ENCODE results near the gene SEC31B. TPM values are rescaled to one million over a fixed set of nuclear protein-coding genes. Genes with fewer than 3 reads are reported as not detected.

SEC31B gene
- total RNA-seq, 5 donors from 2014 or later (not counting 1 experiment from before 2014, with no cell fraction given): 47.6 to 80.6 (median 50.2) TPM

GRCh38 chr10:100480002-100480401 is 39.7 kb downstream of the SEC31B start:
- H3K27me3 ChIP-seq (replicated peaks in 1 of 2; ENCODE audit: control insufficient read depth in 2 of 2, extremely low read depth in 1 of 2, insufficient read depth in 2 of 2, low read length in 1 of 2): peaks cover 2 to 22% of the 10 kb centered on the region in 2 experiments
- POLR2A ChIA-PET: no interaction called here
- H3K4me3 ChIP-seq (ENCODE audit: control insufficient read depth in 1 of 2, extremely low read depth in 1 of 2, low read length in 1 of 2): no peak overlapping the region
- Mint-ChIP-seq H3K9me3 (no peaks in the 10 kb centered on the region), H3K27me3 (peaks cover 17 to 23% of the 10 kb centered on the region in 2 donors), H3K4me1 (peaks cover 11 to 22% (median 14%) of the 10 kb centered on the region in 3 donors), H3K36me3 (no peaks in the 10 kb centered on the region), H3K27ac (no peak overlapping the region), H3K4me3 (no peak overlapping the region)
- CTCF ChIA-PET: interaction anchor here in 1 of 2 donors (4.4 to 6.7 kb wide), 2 partner anchors 30 to 38 kb away, joined by 42 to 61 read pairs; no protein-coding TSS in a partner anchor
- DNase-seq (no peak), ATAC-seq (replicated peaks in 1 of 4) (no peak)
- 71% methylated on average over 1 of the region's 2 CpGs for WGBS (ENCODE audit: insufficient coverage)
- peaks cover 4 to 17% of the 10 kb centered on the region in 2 experiments for H3K4me1 ChIP-seq (ENCODE audit: control insufficient read depth in 1 of 2, extremely low read depth in 1 of 2, insufficient read depth in 2 of 2, low read length in 2 of 2)
- no peak overlapping the region for H3K27ac ChIP-seq (ENCODE audit: low read length)
- peaks cover 0 to under 1% of the 10 kb centered on the region in 2 donors for H3K36me3 ChIP-seq (ENCODE audit: control insufficient read depth in 2 of 2, extremely low read depth in 1 of 2, insufficient read depth in 1 of 2, low read length in 1 of 2)
- H3K9me3 ChIP-seq: no peaks in the 10 kb centered on the region

GRCh38 chr10:100479037-100479436 is 40.6 kb downstream of the SEC31B start:
- Histone ChIP-seq H3K36me3 (ENCODE audit: control insufficient read depth in 2 of 2, extremely low read depth in 1 of 2, insufficient read depth in 1 of 2, low read length in 1 of 2) (no peaks in the 10 kb centered on the region), H3K4me3 (ENCODE audit: control insufficient read depth in 1 of 2, extremely low read depth in 1 of 2, low read length in 1 of 2) (no peak overlapping the region), H3K27me3 (replicated peaks in 1 of 2; ENCODE audit: control insufficient read depth in 2 of 2, extremely low read depth in 1 of 2, insufficient read depth in 2 of 2, low read length in 1 of 2) (peaks cover 2 to 22% of the 10 kb centered on the region in 2 experiments), H3K4me1 (ENCODE audit: control insufficient read depth in 1 of 2, extremely low read depth in 1 of 2, insufficient read depth in 2 of 2, low read length in 2 of 2) (peaks cover 4 to 17% of the 10 kb centered on the region in 2 experiments), H3K27ac (ENCODE audit: low read length) (no peak overlapping the region), H3K9me3 (no peaks in the 10 kb centered on the region)
- Mint-ChIP-seq H3K9me3 (no peaks in the 10 kb centered on the region), H3K36me3 (no peaks in the 10 kb centered on the region), H3K27me3 (peaks cover 17 to 23% of the 10 kb centered on the region in 2 donors), H3K4me1 (peaks cover 11 to 22% (median 14%) of the 10 kb centered on the region in 3 donors), H3K4me3 (no peak overlapping the region), H3K27ac (no peak overlapping the region)
- ATAC-seq (replicated peaks in 1 of 4) (no peak), DNase-seq (no peak)
- ChIA-PET CTCF (interaction anchor here (0.5 to 0.7 kb wide), 2 partner anchors 176 to 449 kb away, joined by 3 to 5 read pairs; no protein-coding TSS in a partner anchor), POLR2A (interaction anchor here in 1 of 2 donors (0.5 kb wide), 1 partner anchor 216 kb away, joined by 3 read pairs; no protein-coding TSS in a partner anchor)
- no CpG with 5 or more reads among the region's 4 CpGs for WGBS (ENCODE audit: insufficient coverage)

GRCh38 chr10:100477970-100478369 is 41.7 kb downstream of the SEC31B start:
- H3K36me3 Mint-ChIP-seq: no peaks in the 10 kb centered on the region
- H3K4me1 Mint-ChIP-seq: peaks cover 6 to 14% (median 8%) of the 10 kb centered on the region in 3 donors
- peaks cover 4 to 16% of the 10 kb centered on the region in 2 experiments for H3K4me1 ChIP-seq (ENCODE audit: control insufficient read depth in 1 of 2, extremely low read depth in 1 of 2, insufficient read depth in 2 of 2, low read length in 2 of 2)
- no peaks in the 10 kb centered on the region for H3K9me3 ChIP-seq
- peaks cover 17 to 25% of the 10 kb centered on the region in 2 donors for H3K27me3 Mint-ChIP-seq
- no CpG with 5 or more reads among the region's 5 CpGs for WGBS (ENCODE audit: insufficient coverage)
- POLR2A ChIA-PET: no interaction called here
- CTCF ChIA-PET: no interaction called here
- DNase-seq (no peak), ATAC-seq (replicated peaks in 1 of 4) (no peak)
- no peak overlapping the region for H3K4me3 ChIP-seq (ENCODE audit: control insufficient read depth in 1 of 2, extremely low read depth in 1 of 2, low read length in 1 of 2)
- H3K27ac ChIP-seq (ENCODE audit: low read length): no peak overlapping the region
- no peak overlapping the region for H3K27ac Mint-ChIP-seq
- no peak overlapping the region for H3K4me3 Mint-ChIP-seq
- H3K9me3 Mint-ChIP-seq: no peaks in the 10 kb centered on the region
- peaks cover 2 to 24% of the 10 kb centered on the region in 2 experiments for H3K27me3 ChIP-seq (replicated peaks in 1 of 2; ENCODE audit: control insufficient read depth in 2 of 2, extremely low read depth in 1 of 2, insufficient read depth in 2 of 2, low read length in 1 of 2)
- no peaks in the 10 kb centered on the region for H3K36me3 ChIP-seq (ENCODE audit: control insufficient read depth in 2 of 2, extremely low read depth in 1 of 2, insufficient read depth in 1 of 2, low read length in 1 of 2)

GRCh38 chr10:100470367-100470766 is 49.3 kb downstream of the SEC31B start:
- no peaks in the 10 kb centered on the region for H3K4me1 Mint-ChIP-seq
- Histone ChIP-seq H3K9me3 (no peaks in the 10 kb centered on the region), H3K4me1 (ENCODE audit: control insufficient read depth in 1 of 2, extremely low read depth in 1 of 2, insufficient read depth in 2 of 2, low read length in 2 of 2) (no peaks in the 10 kb centered on the region), H3K27me3 (replicated peaks in 1 of 2; ENCODE audit: control insufficient read depth in 2 of 2, extremely low read depth in 1 of 2, insufficient read depth in 2 of 2, low read length in 1 of 2) (peaks cover 0 to 3% of the 10 kb centered on the region in 2 experiments), H3K27ac (ENCODE audit: low read length) (no peak overlapping the region), H3K4me3 (ENCODE audit: control insufficient read depth in 1 of 2, extremely low read depth in 1 of 2, low read length in 1 of 2) (no peak overlapping the region), H3K36me3 (ENCODE audit: control insufficient read depth in 2 of 2, extremely low read depth in 1 of 2, insufficient read depth in 1 of 2, low read length in 1 of 2) (no peaks in the 10 kb centered on the region)
- H3K9me3 Mint-ChIP-seq: no peaks in the 10 kb centered on the region
- no peak for ATAC-seq (replicated peaks in 1 of 4)
- H3K4me3 Mint-ChIP-seq: no peak overlapping the region
- POLR2A ChIA-PET: no interaction called here
- H3K27me3 Mint-ChIP-seq: peaks cover 0 to 10% of the 10 kb centered on the region in 2 donors
- no peaks in the 10 kb centered on the region for H3K36me3 Mint-ChIP-seq
- no peak overlapping the region for H3K27ac Mint-ChIP-seq
- CTCF ChIA-PET: no interaction called here
- DNase-seq: no peak
- 100% methylated on average over 1 of the region's 3 CpGs for WGBS (ENCODE audit: insufficient coverage)

GRCh38 chr10:100469756-100470155 is 49.9 kb downstream of the SEC31B start:
- 100% methylated on average over 1 of the region's 1 CpG for WGBS (ENCODE audit: insufficient coverage)
- no peaks in the 10 kb centered on the region for H3K36me3 ChIP-seq (ENCODE audit: control insufficient read depth in 2 of 2, extremely low read depth in 1 of 2, insufficient read depth in 1 of 2, low read length in 1 of 2)
- no peaks in the 10 kb centered on the region for H3K4me1 Mint-ChIP-seq
- no peak for DNase-seq
- ChIA-PET CTCF (interaction anchor here in 1 of 2 donors (1.4 kb wide), 1 partner anchor 13 kb away, joined by 5 read pairs; no protein-coding TSS in a partner anchor), POLR2A (no interaction called here)
- peaks cover 0 to 3% of the 10 kb centered on the region in 2 experiments for H3K27me3 ChIP-seq (replicated peaks in 1 of 2; ENCODE audit: control insufficient read depth in 2 of 2, extremely low read depth in 1 of 2, insufficient read depth in 2 of 2, low read length in 1 of 2)
- no peaks in the 10 kb centered on the region for H3K9me3 ChIP-seq
- H3K27me3 Mint-ChIP-seq: peaks cover 0 to 10% of the 10 kb centered on the region in 2 donors
- H3K27ac ChIP-seq (ENCODE audit: low read length): no peak overlapping the region
- no peak for ATAC-seq (replicated peaks in 1 of 4)
- no peak overlapping the region for H3K4me3 Mint-ChIP-seq
- no peaks in the 10 kb centered on the region for H3K9me3 Mint-ChIP-seq
- H3K4me3 ChIP-seq (ENCODE audit: control insufficient read depth in 1 of 2, extremely low read depth in 1 of 2, low read length in 1 of 2): no peak overlapping the region
- H3K36me3 Mint-ChIP-seq: no peaks in the 10 kb centered on the region
- H3K4me1 ChIP-seq (ENCODE audit: control insufficient read depth in 1 of 2, extremely low read depth in 1 of 2, insufficient read depth in 2 of 2, low read length in 2 of 2): no peaks in the 10 kb centered on the region
- H3K27ac Mint-ChIP-seq: no peak overlapping the region

- H3K27ac Mint-ChIP-seq: no peak overlapping the region
- Histone ChIP-seq H3K27me3 (replicated peaks in 1 of 2; ENCODE audit: control insufficient read depth in 2 of 2, extremely low read depth in 1 of 2, insufficient read depth in 2 of 2, low read length in 1 of 2) (peaks cover 0 to 3% of the 10 kb centered on the region in 2 experiments), H3K9me3 (no peaks in the 10 kb centered on the region), H3K4me1 (ENCODE audit: control insufficient read depth in 1 of 2, extremely low read depth in 1 of 2, insufficient read depth in 2 of 2, low read length in 2 of 2) (no peaks in the 10 kb centered on the region), H3K27ac (ENCODE audit: low read length) (no peak overlapping the region), H3K4me3 (ENCODE audit: control insufficient read depth in 1 of 2, extremely low read depth in 1 of 2, low read length in 1 of 2) (no peak overlapping the region), H3K36me3 (ENCODE audit: control insufficient read depth in 2 of 2, extremely low read depth in 1 of 2, insufficient read depth in 1 of 2, low read length in 1 of 2) (no peaks in the 10 kb centered on the region)
- no peak overlapping the region for H3K4me3 Mint-ChIP-seq
- no peak for DNase-seq
- H3K27me3 Mint-ChIP-seq: peaks cover 0 to 10% of the 10 kb centered on the region in 2 donors
- no peak for ATAC-seq (replicated peaks in 1 of 4)
- H3K9me3 Mint-ChIP-seq: no peaks in the 10 kb centered on the region
- H3K4me1 Mint-ChIP-seq: no peaks in the 10 kb centered on the region
- ChIA-PET CTCF (interaction anchor here in 1 of 2 donors (0.5 to 1.5 kb wide), 3 partner anchors 13 to 846 kb away, joined by 3 to 5 read pairs (median 3); no protein-coding TSS in a partner anchor), POLR2A (no interaction called here)
- H3K36me3 Mint-ChIP-seq: no peaks in the 10 kb centered on the region
Observed at GRCh38 chr10:100468978-100469377, 50.7 kb downstream of the SEC31B start.
